Measurements from ENCODE around the gene DENND2C. TPM values are rescaled to one million over a fixed set of nuclear protein-coding genes. Genes with fewer than 3 reads are reported as not detected.

DENND2C gene
- polyA plus RNA-seq, 1 donor from 2014 or later: 0.26 TPM

Small RNA genes lying within 50 kb of the gene (small RNA-seq; reads per million reads assigned to genes)
- gene RN7SL432P: 0 reads per million in 3 experiments

Other genes starting within 250 kb of the DENND2C start
- gene TRIM33, start 158.8 kb downstream of the DENND2C start, polyA plus RNA-seq: 47.5 and 58.7 TPM in 2 replicates
- gene BCAS2, start 88.4 kb downstream of the DENND2C start, polyA plus RNA-seq: 129 and 149 TPM in 2 replicates
- not detected in 2 replicates for gene AMPD1, start 25.5 kb upstream of the DENND2C start, polyA plus RNA-seq
- gene NRAS, start 46.7 kb upstream of the DENND2C start, polyA plus RNA-seq: 44.5 and 56.5 TPM in 2 replicates
- gene CSDE1, start 87.9 kb upstream of the DENND2C start, polyA plus RNA-seq: 381 and 424 TPM in 2 replicates
- gene SIKE1, start 110.6 kb upstream of the DENND2C start, polyA plus RNA-seq: 49.1 and 51.0 TPM in 2 replicates
- gene SYCP1, start 184.8 kb upstream of the DENND2C start, polyA plus RNA-seq: not detected in 2 replicates